Fibroblast of peridontal ligament (primary cell): ENCODE results near the gene IRS2.

ENCODE experiments used
- DNase-seq: peaks from one replicate; pipeline ENCODE4 v3.0.0-alpha.2; 2010; ENCODE audit errors: extremely low read depth

The IRS2 gene

GRCh38 chr13:109780845-109781383 lies 5.5 kb downstream of the IRS2 start:
- DNase-seq = no peak

- no peak for DNase-seq
These were observed 6.4 kb downstream of the IRS2 start for GRCh38 chr13:109779876-109780510.

GRCh38 chr13:109779074-109779473 lies 7.3 kb downstream of the IRS2 start:
- DNase-seq = no peak

GRCh38 chr13:109778102-109778542 lies 8.3 kb downstream of the IRS2 start:
- DNase-seq = no peak

- DNase-seq = no peak
These were observed 9.8 kb downstream of the IRS2 start for GRCh38 chr13:109776575-109776974.

- DNase-seq = no peak
These were observed 12.6 kb downstream of the IRS2 start for GRCh38 chr13:109773786-109774185.

GRCh38 chr13:109773276-109773675 lies 13.1 kb downstream of the IRS2 start:
- no peak for DNase-seq

- DNase-seq = no peak
These were observed 14.5 kb downstream of the IRS2 start for GRCh38 chr13:109771926-109772325.

- no peak for DNase-seq
These were observed 15.9 kb downstream of the IRS2 start for GRCh38 chr13:109770436-109770835.

GRCh38 chr13:109769921-109770320 lies 16.5 kb downstream of the IRS2 start:
- no peak for DNase-seq

- no peak for DNase-seq
These were observed 17.1 kb downstream of the IRS2 start for GRCh38 chr13:109769275-109769674.

GRCh38 chr13:109768616-109769015 lies 17.8 kb downstream of the IRS2 start:
- no peak for DNase-seq

- DNase-seq = no peak
These were observed 18.2 kb downstream of the IRS2 start for GRCh38 chr13:109768176-109768575.

- DNase-seq = no peak
These were observed 19.4 kb downstream of the IRS2 start for GRCh38 chr13:109767023-109767422.

- peak; percentile 60 for DNase-seq
These were observed 21.7 kb downstream of the IRS2 start for GRCh38 chr13:109764470-109765291.

- no peak for DNase-seq
These were observed 22.3 kb downstream of the IRS2 start for GRCh38 chr13:109764045-109764444.

- DNase-seq = no peak
These were observed 23.6 kb downstream of the IRS2 start for GRCh38 chr13:109762791-109763190.

- DNase-seq = no peak
These were observed 24.7 kb downstream of the IRS2 start for GRCh38 chr13:109761695-109762094.

GRCh38 chr13:109760951-109761350 lies 25.4 kb downstream of the IRS2 start:
- no peak for DNase-seq

- DNase-seq = no peak
These were observed 26.0 kb downstream of the IRS2 start for GRCh38 chr13:109760402-109760801.

GRCh38 chr13:109759609-109760008 lies 26.8 kb downstream of the IRS2 start:
- DNase-seq = no peak

GRCh38 chr13:109758937-109759480 lies 27.4 kb downstream of the IRS2 start:
- no peak for DNase-seq

- no peak for DNase-seq
These were observed 29.6 kb downstream of the IRS2 start for GRCh38 chr13:109756778-109757177.
